ENCODE measurements around the gene CLEC4A. TPM values are rescaled to one million over a fixed set of nuclear protein-coding genes. Genes with fewer than 3 reads are reported as not detected.
"Not testable (repeated sequence)": the region's sequence is repeated elsewhere in the genome, so short reads cannot be mapped to it uniquely, and the experiment has no call there.

The CLEC4A gene
- polyA plus RNA-seq, 1 donor (not counting 4 experiments of a cell fraction or from before 2014, with no cell fraction given): 0.31 TPM

DNA sequence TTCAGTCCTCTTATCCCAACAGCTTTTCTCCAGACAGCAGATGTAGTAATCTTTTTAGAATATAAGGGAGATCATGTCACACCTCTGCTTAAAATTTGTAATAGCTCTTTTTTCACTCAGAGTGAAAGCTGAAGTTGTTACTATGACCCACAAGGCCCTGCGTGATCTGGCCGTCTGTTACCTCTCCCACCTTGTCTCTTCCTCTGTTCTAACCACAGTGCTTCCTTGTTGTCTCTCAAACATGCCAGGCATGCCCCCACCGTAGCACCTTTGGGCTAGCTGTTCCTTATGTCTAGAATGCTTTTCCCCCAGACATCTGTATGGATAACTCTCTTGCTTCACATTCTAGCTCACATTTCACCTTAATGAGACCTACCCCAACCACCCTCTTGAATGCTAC, 34.8 kb upstream of the CLEC4A start:
- no peaks in the 10 kb centered on the region for H3K9me3 ChIP-seq (ENCODE audit: control insufficient read depth, low read depth, low read length)
- H3K4me1 ChIP-seq (ENCODE audit: control insufficient read depth, extremely low read depth, insufficient read depth, low read length): no peaks in the 10 kb centered on the region
- FAIRE-seq (no peak), DNase-seq (ENCODE audit: low read depth, low spot score) (no peak)
- no peaks in the 10 kb centered on the region for H4K20me1 ChIP-seq (ENCODE audit: control insufficient read depth, extremely low read depth, insufficient read depth, low read length)
- H3K9ac ChIP-seq (ENCODE audit: control insufficient read depth, extremely low read depth, insufficient read depth, low read length): no peak overlapping the region
- H3K4me2 ChIP-seq (ENCODE audit: control insufficient read depth, extremely low read depth, insufficient read depth, low read depth, low read length): no peak overlapping the region
- no peak overlapping the region for H3K4me3 ChIP-seq (ENCODE audit: control insufficient read depth in 2 of 3, extremely low read depth in 1 of 3, insufficient read depth in 2 of 3, low read depth in 1 of 3, low read length in 3 of 3)
- TF ChIP-seq EZH2 (IDR thresholded peaks at IDR 0.05; ENCODE audit: low read length): no peak
- dilution Hi-C loops (cut with MboI; ENCODE audit: extremely low pct_ligation_motif_present, low sequenced_read_pairs): no loop called here
- no peaks in the 10 kb centered on the region for H3K27me3 ChIP-seq (ENCODE audit: control insufficient read depth, extremely low read depth, insufficient read depth, low read length)
- peaks cover 30% of the 10 kb centered on the region for H3K79me2 ChIP-seq (ENCODE audit: control insufficient read depth, insufficient read depth, low read length)
- H3K9me1 ChIP-seq (ENCODE audit: control insufficient read depth, extremely low read depth, insufficient read depth, low read length): no peaks in the 10 kb centered on the region
- H3K36me3 ChIP-seq (ENCODE audit: control insufficient read depth in 2 of 2, extremely low read depth in 1 of 2, insufficient read depth in 2 of 2, low read length in 2 of 2): peaks cover 7 to 20% of the 10 kb centered on the region in 2 experiments
- no peak overlapping the region for H3K27ac ChIP-seq (ENCODE audit: control insufficient read depth, insufficient read depth, low read length)
- no peak overlapping the region for H2AFZ ChIP-seq (ENCODE audit: control insufficient read depth, low read length)

DNA sequence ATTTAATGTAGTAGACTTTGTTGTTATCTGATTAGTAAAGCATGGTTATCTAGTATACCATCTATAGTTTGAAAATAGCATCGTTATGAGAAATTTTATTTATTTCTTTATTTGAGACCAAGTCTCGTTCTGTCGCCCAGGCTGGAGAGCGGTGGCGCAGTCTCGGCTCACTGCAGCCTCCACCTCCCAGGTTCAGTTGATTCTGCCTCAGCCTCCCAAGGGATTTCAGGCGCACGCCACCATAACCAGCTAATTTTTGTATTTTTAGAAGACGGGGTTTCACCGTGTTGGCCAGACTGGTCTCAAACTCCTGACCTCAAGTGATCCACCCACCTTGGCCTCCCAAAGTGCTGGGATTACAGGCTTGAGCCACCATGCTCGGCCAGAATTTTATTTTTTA, 34.1 kb upstream of the CLEC4A start:
- DNase-seq (ENCODE audit: low read depth, low spot score); H3K27me3 ChIP-seq (ENCODE audit: control insufficient read depth, extremely low read depth, insufficient read depth, low read length); H4K20me1 ChIP-seq (ENCODE audit: control insufficient read depth, extremely low read depth, insufficient read depth, low read length); H3K4me1 ChIP-seq (ENCODE audit: control insufficient read depth, extremely low read depth, insufficient read depth, low read length); H2AFZ ChIP-seq (ENCODE audit: control insufficient read depth, low read length); H3K27ac ChIP-seq (ENCODE audit: control insufficient read depth, insufficient read depth, low read length); FAIRE-seq; dilution Hi-C loops (cut with MboI; ENCODE audit: extremely low pct_ligation_motif_present, low sequenced_read_pairs); H3K4me2 ChIP-seq (ENCODE audit: control insufficient read depth, extremely low read depth, insufficient read depth, low read depth, low read length); H3K9ac ChIP-seq (ENCODE audit: control insufficient read depth, extremely low read depth, insufficient read depth, low read length); H3K4me3 ChIP-seq (ENCODE audit: control insufficient read depth in 2 of 3, extremely low read depth in 1 of 3, insufficient read depth in 2 of 3, low read depth in 1 of 3, low read length in 3 of 3); H3K9me1 ChIP-seq (ENCODE audit: control insufficient read depth, extremely low read depth, insufficient read depth, low read length); H3K9me3 ChIP-seq (ENCODE audit: control insufficient read depth, low read depth, low read length): not testable (repeated sequence)
- H3K36me3 ChIP-seq (ENCODE audit: control insufficient read depth in 2 of 2, extremely low read depth in 1 of 2, insufficient read depth in 2 of 2, low read length in 2 of 2): peaks cover 9 to 25% of the 10 kb centered on the region in 2 experiments
- peaks cover 23% of the 10 kb centered on the region for H3K79me2 ChIP-seq (ENCODE audit: control insufficient read depth, insufficient read depth, low read length)

DNA sequence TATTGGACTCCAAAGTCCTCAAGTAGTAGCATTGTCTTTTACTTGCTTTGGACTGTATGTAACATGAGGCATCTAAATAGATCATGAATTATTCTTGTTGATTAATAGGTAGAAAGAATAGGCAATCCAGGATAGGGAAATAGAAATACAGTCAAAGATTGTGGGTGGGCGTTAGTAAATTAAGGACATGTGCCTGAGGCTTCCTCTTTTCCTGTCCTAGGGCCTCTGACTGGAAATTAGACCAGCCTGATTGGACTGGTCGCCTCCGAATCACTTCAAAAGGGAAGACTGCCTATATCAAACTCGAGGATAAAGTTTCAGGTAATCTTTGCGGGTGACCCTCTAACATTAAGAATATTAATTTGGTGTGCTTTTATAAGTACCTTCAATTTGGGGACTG, 33.7 kb upstream of the CLEC4A start:
- Histone ChIP-seq H3K4me2 (ENCODE audit: control insufficient read depth, extremely low read depth, insufficient read depth, low read depth, low read length) (no peak overlapping the region), H3K4me3 (ENCODE audit: control insufficient read depth in 2 of 3, extremely low read depth in 1 of 3, insufficient read depth in 2 of 3, low read depth in 1 of 3, low read length in 3 of 3) (no peak overlapping the region), H4K20me1 (ENCODE audit: control insufficient read depth, extremely low read depth, insufficient read depth, low read length) (no peaks in the 10 kb centered on the region), H3K27me3 (ENCODE audit: control insufficient read depth, extremely low read depth, insufficient read depth, low read length) (no peaks in the 10 kb centered on the region), H2AFZ (ENCODE audit: control insufficient read depth, low read length) (no peak overlapping the region), H3K4me1 (ENCODE audit: control insufficient read depth, extremely low read depth, insufficient read depth, low read length) (no peaks in the 10 kb centered on the region), H3K9me3 (ENCODE audit: control insufficient read depth, low read depth, low read length) (no peaks in the 10 kb centered on the region), H3K27ac (ENCODE audit: control insufficient read depth, insufficient read depth, low read length) (no peak overlapping the region), H3K9me1 (ENCODE audit: control insufficient read depth, extremely low read depth, insufficient read depth, low read length) (no peaks in the 10 kb centered on the region), H3K79me2 (ENCODE audit: control insufficient read depth, insufficient read depth, low read length) (peaks cover 19% of the 10 kb centered on the region), H3K9ac (ENCODE audit: control insufficient read depth, extremely low read depth, insufficient read depth, low read length) (no peak overlapping the region), H3K36me3 (ENCODE audit: control insufficient read depth in 2 of 2, extremely low read depth in 1 of 2, insufficient read depth in 2 of 2, low read length in 2 of 2) (peaks cover 9 to 29% of the 10 kb centered on the region in 2 experiments)
- no peak for TF ChIP-seq EZH2 (IDR thresholded peaks at IDR 0.05; ENCODE audit: low read length)
- TF ChIP-seq, protein P1, sequence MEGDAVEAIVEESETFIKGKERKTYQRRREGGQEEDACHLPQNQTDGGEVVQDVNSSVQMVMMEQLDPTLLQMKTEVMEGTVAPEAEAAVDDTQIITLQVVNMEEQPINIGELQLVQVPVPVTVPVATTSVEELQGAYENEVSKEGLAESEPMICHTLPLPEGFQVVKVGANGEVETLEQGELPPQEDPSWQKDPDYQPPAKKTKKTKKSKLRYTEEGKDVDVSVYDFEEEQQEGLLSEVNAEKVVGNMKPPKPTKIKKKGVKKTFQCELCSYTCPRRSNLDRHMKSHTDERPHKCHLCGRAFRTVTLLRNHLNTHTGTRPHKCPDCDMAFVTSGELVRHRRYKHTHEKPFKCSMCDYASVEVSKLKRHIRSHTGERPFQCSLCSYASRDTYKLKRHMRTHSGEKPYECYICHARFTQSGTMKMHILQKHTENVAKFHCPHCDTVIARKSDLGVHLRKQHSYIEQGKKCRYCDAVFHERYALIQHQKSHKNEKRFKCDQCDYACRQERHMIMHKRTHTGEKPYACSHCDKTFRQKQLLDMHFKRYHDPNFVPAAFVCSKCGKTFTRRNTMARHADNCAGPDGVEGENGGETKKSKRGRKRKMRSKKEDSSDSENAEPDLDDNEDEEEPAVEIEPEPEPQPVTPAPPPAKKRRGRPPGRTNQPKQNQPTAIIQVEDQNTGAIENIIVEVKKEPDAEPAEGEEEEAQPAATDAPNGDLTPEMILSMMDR (optimal IDR thresholded peaks at IDR 0.05 in 1 of 3, IDR thresholded peaks at IDR 0.05 in 1 of 3, conservative IDR thresholded peaks at IDR 0.05 in 1 of 3; ENCODE audit: extremely low read depth in 1 of 3, insufficient read depth in 2 of 3, low read length in 3 of 3): no peak
- dilution Hi-C loops (cut with MboI; ENCODE audit: extremely low pct_ligation_motif_present, low sequenced_read_pairs): no loop called here
- no peak for FAIRE-seq
- no peak for DNase-seq (ENCODE audit: low read depth, low spot score)
